GM21381 (cell line): ENCODE measurements around the gene PFN3.

ENCODE experiments used
- ATAC-seq: cut with Tn5 transposase; IDR thresholded peaks from one replicate; pipeline ENCODE4 v1.9.1; 2021; ENCODE audit warnings: mild to moderate bottlenecking, moderate library complexity; ENCODE audit not compliant: unreplicated experiment

The PFN3 gene

DNA sequence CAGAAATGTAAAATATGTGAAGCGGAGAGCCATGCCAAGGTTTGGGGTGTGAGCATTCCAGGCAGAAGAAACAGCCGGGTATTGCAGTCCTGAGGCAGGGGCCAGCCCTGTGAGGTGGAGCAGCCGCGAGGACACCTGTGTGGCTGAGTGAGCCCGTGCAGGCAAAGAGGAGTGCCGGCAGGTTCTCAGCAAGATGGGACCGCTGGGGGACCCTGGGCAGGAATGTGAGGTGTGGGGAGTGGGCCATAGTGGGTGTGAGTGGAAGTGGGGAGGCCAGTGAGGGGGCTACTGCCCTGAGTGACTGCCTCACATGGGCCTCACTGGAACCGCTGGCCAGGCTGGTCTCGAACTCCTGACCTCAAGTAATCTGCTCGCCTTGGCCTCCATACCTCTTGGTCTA lies 38.0 kb upstream of the PFN3 start:
- no peak for ATAC-seq

DNA sequence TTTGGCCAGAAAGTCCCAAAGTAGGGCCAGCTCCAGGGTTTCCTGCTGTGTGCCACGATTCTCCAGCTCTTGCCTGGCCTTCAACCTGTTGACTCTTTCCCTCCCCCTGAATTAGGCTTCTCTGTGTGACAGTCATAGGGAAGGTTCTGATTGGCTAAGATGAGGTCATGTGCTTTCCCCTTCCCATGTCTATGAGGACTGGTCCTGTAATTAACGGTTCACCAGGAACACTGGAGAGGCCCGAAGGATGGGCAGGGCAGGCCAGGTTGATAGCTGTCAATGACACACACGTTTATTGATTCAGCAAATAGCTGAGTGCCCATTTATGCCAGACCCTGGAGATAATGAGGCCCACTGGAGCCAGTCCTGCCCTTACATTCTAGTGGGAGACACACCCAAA lies 37.2 kb upstream of the PFN3 start:
- no peak for ATAC-seq

DNA sequence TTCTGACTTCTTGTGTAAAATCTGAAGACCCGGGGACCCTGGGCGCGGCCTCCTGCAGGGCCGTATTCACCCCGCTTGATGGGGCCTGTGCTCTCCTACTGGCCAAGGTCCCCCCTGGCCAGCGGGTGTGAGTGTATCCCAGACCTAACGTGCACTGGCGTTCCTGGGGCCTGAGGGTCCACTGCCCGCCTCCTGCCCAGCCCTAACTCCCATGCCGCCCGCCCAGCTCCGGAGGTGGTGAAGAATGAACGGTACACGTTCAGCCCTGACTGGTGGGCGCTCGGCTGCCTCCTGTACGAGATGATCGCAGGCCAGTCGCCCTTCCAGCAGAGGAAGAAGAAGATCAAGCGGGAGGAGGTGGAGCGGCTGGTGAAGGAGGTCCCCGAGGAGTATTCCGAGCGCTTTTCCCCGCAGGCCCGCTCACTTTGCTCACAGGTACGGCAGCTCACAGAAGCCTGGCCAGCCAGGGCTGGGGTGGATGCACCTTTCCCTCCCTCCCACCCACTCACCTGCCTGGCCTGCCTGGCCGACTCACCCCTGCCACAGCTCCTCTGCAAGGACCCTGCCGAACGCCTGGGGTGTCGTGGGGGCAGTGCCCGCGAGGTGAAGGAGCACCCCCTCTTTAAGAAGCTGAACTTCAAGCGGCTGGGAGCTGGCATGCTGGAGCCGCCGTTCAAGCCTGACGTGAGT lies 35.5 kb upstream of the PFN3 start:
- ATAC-seq: no peak

DNA sequence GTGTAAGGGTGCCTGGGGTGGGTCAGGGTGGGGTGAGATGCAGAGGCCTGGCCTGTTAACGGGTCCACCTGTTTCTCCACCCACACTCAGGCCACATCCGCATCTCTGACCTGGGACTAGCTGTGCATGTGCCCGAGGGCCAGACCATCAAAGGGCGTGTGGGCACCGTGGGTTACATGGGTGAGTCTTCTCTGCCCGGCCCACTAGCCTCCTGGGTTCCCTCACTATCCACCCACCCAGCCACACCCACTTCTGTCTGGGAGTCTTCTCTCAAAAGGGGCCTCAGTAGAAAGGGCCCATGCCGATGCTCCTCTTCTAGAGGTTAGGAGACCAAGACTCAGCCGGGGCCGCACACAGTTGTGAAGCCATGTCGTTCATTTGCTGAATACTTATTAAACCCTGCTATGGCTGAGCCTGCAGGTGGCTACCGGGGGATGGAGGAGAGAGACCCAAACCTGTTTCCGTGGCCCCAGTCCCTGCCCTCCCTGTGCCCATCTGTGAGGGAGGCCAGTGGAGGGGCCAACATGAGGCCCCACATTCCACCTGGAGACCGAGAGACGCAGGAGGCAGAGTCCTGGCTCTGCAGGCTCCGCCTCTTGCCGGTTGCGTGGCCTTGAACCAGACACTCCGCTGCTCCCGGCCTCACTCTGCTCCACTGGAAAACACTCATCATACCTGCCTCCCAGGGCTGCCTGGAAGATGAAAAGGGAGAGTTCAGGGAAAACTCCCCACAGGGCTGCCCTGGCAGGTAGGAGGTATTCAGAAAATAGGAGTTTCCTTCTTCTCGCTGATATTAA lies 34.7 kb upstream of the PFN3 start:
- no peak for ATAC-seq

DNA sequence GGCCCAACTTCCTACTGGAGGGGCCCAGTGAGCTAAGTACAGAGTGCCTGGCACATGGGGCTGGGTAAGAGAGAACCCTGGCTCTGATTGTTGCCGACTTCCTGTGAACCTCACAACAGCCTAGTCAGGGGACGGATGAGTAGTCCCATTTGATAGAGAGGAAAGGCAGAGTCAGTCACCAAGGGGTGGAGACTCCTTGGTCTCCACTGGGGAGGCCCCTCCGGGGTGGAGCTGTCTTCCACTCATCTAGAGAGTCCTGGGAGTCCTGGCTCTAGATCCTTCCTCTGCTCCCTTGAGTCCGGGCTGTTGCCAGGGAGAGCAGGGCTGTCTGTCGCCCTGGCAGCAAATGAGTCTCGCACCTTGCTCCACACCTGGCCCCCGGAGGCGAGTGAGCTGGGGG lies 34.0 kb upstream of the PFN3 start:
- no peak for ATAC-seq

DNA sequence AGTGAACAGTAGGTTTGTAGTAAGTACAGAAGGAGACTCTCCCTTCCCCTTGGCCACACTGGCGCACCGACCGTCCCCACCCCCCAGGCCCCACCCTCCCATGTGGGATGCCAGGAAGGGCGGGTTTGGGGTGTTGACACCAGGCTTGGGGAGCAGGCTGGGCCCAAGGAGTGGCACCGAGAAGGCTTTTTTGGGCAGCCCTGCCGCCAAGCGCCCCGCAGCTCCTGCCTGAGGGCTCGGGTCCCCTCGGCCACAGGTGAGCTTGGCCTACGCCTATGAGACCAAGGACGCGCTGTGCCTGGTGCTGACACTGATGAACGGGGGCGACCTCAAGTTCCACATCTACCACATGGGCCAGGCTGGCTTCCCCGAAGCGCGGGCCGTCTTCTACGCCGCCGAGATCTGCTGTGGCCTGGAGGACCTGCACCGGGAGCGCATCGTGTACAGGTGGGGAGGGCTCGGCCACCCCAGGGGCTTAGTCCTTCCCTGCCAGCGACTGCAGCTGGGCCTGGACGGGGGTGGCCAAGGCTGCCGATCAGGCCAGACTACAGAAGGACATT lies 33.3 kb upstream of the PFN3 start:
- ATAC-seq: no peak

DNA sequence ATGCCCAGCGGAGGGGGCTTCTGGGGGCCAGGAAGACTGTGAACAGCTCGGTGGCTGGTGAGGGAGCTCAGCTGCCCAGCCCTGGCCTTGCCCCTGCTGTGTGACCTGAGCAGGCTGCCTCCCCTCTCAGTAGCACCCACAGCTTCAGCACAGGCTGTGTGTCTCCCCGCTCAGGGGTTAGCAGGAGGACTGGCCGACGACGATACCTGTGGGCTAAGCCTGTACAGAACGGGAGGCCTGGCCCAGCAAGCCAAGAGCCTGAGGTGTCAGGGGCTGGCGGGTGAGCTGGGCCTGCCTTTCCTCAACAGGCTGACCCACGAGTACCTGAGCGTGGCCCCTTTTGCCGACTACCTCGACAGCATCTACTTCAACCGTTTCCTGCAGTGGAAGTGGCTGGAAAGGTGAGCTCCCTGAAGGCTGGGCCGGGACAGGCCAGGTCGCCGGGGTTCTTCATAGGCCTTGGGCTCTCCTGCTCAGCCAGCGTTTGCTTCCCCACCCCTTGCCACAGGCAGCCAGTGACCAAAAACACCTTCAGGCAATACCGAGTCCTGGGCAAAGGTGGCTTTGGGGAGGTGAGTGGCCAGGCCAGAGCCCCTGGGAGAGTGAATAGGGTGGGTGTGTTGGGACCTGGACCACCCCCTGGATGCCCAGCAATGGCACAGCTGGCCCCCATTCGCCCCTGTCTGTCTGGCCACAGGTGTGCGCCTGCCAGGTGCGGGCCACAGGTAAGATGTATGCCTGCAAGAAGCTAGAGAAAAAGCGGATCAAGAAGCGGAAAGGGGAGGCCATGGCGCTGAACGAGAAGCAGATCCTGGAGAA lies 32.6 kb upstream of the PFN3 start:
- ATAC-seq: no peak

DNA sequence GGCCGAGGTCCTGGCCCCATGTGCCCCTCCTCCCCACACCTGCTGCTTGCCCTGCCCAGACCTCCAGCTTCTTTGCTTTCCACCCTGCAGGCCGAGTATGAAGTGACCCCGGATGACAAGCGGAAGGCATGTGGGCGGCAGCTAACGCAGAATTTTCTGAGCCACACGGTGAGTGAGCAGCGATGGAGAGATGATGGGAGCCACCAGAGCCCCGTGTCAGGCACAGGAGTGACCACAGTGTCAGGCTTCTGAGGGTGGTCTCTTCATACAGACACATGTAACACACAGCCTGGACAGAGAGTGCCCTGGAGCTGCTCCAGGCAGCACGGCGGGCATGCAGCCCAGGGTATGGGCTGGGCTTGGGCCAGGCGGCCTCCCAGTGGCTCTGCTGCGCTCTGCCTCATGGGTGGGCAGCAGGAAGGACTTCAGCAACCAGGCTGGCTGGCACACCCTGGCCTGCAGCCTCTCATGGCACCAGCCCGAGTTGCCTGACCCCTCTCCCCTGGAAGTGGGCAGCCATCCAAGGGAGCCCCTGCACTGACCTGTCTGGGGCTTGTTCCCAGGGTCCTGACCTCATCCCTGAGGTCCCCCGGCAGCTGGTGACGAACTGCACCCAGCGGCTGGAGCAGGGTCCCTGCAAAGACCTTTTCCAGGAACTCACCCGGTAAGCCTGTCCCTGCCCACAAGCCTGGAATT lies 31.8 kb upstream of the PFN3 start:
- no peak for ATAC-seq

DNA sequence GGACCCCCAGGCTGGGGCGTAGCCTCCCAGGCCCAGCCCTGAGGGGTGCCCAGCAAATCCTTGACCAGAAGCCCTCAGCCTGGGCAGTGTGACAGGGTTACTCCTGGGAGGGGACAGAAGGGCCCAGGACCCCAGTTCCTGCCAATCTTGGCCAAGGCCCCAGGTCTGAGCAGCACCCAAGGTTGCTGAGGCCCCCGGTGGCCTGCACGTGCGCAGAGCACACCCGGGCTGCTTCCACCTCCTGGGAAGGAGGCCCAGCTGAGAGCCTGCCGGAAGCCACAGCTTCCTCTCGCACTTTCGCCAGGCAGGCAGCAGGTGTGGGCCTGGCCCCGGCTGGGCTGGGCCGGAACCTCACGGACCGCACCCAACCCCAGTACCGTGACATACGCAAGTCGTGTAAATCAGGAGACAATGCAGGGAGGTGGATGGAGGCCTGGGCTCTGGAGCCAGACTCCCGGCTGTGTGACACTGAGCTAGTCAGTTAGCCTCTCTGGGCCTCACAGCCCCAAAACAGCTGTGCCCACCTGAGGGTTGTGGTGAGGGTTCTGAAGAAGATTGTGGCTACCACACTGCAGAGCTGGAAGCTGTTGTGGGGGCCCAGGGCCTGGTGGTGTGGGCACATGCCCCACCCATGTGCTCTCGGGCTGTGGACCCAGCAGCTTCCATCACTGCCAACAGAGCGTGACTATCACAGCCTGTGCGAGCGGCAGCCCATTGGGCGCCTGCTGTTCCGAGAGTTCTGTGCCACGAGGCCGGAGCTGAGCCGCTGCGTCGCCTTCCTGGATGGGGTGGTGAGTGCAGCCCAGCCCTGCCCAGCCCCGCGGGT lies 31.1 kb upstream of the PFN3 start:
- peak; percentile 41 for ATAC-seq

DNA sequence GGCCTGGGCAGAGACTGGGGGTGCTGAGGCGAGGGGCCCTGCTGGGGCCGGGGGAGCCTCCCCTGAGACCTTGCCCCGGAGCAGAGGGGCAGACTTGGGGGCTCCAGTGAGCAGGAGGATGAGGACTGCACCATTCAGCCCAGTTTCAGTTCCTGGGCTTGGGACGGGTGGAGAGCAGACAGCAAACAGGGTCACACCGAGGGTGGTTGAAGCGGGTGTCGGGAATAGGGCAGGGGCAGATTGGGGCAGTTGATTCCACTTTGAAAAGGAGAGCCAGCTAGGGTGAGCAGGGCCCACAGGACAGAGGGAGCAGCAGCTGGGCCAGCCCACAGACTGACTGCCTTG lies 30.5 kb upstream of the PFN3 start:
- no peak for ATAC-seq

DNA sequence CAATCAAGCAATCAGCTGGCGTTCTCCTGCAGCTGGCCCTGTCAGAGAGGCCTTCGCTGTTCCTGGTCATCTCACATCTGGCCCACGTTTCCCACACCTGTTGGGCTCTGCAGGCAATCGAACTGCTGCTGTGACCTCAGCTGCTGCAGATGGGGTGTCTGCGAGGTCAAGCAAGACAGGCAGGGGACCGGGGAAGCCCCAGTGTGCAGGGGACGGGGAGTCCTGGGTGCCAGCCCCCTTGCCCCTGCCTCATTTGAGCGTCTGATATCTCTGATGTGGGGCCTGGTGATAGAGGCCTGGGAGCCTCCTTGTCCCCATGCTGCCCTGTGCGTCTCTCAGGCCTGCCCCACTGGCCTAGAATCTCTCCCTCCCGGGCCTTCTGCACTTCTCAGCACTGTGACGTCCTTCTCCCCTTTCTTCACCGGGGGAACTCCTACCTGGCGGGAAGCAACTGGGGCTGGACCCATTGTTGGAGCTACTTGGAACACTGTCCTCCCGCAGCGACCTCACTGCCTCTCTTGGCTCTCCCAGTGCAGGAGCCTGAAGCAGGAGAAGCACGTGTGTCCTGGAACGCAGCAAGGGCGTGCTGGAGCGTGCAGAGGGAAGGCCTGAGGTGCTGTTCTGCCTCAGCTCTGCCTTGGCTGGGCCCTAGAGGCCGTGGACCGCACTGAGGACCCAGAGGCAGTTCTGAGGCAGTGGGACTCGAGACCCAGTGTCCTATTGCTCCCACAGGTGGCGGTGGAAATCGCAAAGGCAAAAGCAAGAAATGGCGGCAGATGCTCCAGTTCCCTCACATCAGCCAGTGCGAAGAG lies 29.9 kb upstream of the PFN3 start:
- ATAC-seq: no peak

DNA sequence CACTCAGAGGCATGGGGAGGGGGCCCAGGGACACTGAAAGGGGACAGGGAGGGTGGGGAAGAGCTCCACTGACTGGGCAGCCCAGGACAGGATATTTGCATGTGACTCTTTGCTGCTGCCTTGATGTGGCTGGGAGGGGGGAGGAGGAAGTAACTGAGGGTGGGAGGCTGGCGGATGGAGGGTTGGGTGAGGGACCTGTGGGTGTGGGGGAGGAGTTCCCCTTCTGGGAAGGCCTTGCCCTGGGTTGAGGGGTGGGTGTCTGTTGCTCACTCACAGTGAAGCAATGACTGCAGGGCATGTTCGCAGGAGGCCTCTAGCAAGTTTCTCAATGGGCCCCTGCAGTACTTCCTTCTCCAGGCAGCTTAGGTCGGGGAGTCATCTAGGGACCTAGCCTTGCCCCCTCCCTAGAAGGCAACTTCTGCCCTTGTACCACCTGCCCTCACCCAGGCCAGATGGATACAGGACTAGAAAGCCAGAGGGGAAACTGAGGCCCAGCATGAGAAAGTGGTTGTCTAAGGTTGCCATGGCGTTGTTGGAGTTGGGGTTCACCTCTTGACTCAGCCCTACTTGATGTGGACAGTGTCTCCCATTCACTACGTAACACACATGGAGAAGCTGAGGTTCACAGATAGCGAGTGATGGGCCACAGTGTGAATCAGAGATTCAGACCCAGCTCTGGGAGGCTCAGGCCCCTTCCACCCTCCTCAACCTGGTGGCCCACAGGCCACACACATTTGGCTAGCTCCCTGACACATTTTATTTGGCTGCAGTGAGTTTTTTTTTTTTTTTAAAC lies 29.0 kb upstream of the PFN3 start:
- ATAC-seq: no peak

DNA sequence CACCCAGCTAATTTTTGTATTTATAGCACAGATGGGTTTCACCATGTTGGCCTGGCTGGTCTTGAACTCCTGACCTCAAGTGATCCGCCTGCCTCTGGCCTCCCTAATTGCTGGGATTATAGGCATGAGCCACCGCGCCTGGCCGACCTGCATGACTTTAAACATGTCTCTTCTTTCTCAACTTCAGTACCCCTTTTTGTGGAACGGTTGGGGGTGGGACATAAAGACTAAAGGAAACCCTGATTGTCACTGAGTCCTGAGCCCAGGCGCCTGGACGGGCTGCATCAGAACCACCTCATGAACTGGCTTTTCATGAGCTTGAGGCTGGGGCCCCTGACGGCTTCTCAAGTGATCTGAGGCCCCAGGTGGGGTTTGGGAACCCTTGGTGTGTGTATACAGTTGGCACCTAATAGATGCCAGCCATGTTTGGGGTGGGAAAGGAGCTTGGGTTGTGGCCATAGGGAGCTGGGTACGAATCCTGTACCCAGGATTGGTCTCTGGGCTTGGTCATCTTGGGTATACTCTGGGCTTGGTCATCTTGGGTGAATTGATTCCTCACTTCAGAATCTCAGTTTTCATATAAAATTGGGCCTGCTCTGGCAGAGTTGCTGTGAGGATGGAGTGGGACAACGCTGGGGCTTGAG lies 28.2 kb upstream of the PFN3 start:
- ATAC-seq: no peak

DNA sequence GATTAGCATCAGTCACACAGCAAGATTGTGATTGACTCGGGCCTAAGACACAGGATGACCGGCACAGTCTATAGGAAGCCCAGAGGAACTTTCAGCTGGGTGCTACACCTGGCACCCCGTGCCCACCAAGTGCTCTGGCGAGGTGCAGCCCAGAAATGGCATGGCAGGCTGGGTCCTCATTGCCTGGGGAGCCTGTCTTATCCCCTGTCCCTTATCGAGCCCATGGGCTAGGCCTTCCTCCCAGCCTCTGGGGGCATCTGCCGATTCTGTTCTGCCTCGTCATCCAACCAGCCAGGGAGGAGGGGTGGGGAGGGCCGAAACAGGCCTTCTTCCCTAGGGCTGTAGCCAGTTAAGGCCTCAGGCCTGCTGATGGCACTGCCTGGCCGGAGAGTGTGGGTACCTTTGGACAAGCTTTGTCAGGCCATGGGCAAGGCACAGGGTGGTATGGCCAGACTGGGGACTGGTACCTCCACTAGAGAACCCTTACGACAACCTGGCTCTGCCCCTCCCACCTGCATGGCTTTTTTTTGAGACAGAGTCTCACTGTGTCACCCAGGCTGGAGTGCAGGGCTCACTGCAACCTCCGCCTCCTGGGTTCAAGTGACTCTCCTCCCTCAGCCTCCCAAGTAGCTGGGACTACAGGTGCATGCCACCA lies 27.6 kb upstream of the PFN3 start:
- ATAC-seq: no peak

DNA sequence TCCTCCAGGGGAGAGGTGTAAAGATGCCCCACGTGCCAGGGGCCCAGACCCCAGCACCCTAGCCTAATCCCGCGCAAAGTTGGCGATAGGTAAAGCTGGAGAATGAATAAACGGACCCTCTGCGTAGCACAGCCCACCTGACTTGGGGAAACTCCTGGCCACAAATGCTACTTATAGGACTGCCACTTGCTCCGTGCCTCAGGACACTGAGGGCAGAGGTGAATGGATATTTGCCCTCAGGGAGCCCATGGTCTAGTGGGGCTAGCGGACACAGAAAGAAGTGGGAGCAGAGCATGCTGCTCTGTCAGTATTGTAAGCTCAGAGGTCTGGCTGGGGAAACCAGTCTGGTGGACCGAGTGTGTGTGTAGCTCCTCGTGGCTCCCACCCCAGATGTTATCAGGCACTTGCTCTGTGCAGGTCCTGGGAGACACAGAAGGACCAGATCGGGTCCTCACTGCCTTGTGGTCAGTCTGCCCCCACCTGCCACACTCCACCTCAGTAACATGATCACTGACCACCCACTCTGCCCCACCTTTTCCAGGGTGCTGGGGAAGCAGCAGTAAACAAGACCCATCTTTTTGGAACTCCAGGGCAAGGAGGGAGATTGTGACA lies 26.9 kb upstream of the PFN3 start:
- ATAC-seq: no peak

DNA sequence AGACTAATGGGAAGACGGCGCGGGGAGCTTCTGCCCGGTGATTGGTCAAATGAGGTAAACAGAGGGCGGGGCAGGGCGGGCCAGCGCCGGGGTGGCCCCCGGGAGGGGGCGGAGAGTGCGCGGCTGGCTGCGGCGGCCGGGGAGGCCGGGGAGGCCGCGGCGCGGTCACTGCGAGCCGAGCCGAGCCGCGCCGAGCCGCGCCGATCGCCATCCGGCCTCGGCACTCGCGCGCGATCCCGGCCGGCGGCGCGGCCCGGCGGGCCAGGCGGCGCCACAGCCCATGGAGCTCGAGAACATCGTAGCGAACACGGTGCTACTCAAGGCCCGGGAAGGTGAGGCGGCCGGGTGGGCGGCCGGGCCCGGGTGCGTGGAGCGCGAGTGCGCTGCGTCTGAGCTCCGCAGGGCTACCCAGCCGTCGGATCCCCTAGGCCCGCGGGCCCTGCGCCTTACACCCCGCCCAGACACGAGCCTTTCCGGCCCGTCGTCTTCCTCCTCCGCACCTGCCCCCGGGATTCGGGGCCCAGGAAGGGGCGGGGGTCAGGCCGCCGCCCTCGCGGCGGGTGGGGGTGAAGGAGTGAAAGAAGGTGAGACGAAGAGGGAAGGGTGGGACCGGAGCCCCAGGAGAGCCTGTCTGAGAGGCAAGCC lies 26.2 kb upstream of the PFN3 start, which contains the start of gene GRK6:
TSS of gene GRK6 (plus strand) at position 111 of the 645 bp plus-strand sequence. CDS start at position 281, 170 bp downstream.
- ATAC-seq: peak; percentile 7
